K562 (cell line): ENCODE measurements around the gene PI4KA. TPM values are rescaled to one million over a fixed set of nuclear protein-coding genes. Genes with fewer than 3 reads are reported as not detected.

Experiments
- ATAC-seq: fragments of 200-7000 bp; cut with Tn5 transposase; 3 replicates; pipeline ENCODE4 v1.9.1; 2020; ENCODE audit warnings: moderate library complexity
- BruUV-seq: library from RNA; stranded (reverse); fragments of 400-500 nt; replicated peaks from 2 replicates; lab custom pipeline; 2021; lab: Mats Ljungman, UMichigan
- CTCF ChIA-PET: fragments of 300-600 bp; formaldehyde crosslinking; extraction: SDS; loops from one replicate; lab custom pipeline; 2021; ENCODE audit warnings: low intra/inter-chr PET ratio; lab: Yijun Ruan, JAX
- POLR2A ChIA-PET: fragments of 300-600, 350-650 bp; sonication (Branson Sonifier 250); formaldehyde crosslinking; extraction: SDS; loops from one replicate; lab custom pipeline; 2021; ENCODE audit warnings: antibody characterized with exemption, inconsistent platforms; lab: Yijun Ruan, JAX
- DNase-seq, 4 experiments: peaks; one replicate each; pipeline versions ENCODE4 v3.0.0 to v3.0.0-alpha.2; 2011 to 2018; ENCODE audit warnings: low spot score in 3 of 4, mixed read lengths in 3 of 4; ENCODE audit errors: extremely low read depth in 1 of 4
- FAIRE-seq: peaks from 2 replicates; lab custom pipeline; 2011; peaks lifted over from hg19 to GRCh38; lab: Jason Lieb, UNC
- H2AFZ ChIP-seq: 2 replicates; pipeline ENCODE4 v1.6.0; 2011; ENCODE audit warnings: low read depth, low read length, control low read depth, inconsistent platforms
- H3K27ac ChIP-seq: fragments of 200-600 bp; 3 replicates; pipeline ENCODE4 v1.8.0; 2011; ENCODE audit warnings: low read depth, mild to moderate bottlenecking, control low read depth, inconsistent platforms, low read length, moderate library complexity, mixed read lengths; ENCODE audit errors: extremely low read depth
- H3K27me3 ChIP-seq, 2 experiments: fragments of 300-600 bp in 1 of 2; 2 replicates in 1 of 2; 3 replicates in 1 of 2; pipeline versions ENCODE4 v1.6.0 to v1.8.0; 2011; ENCODE audit warnings: inconsistent platforms in 2 of 2, low read length in 2 of 2, mild to moderate bottlenecking in 1 of 2, mixed read lengths in 1 of 2, moderate library complexity in 1 of 2; ENCODE audit not compliant: control insufficient read depth in 2 of 2, insufficient read depth in 2 of 2
- H3K36me3 ChIP-seq: fragments of 300-600 bp; 3 replicates; pipeline ENCODE4 v1.8.0; 2011; ENCODE audit warnings: mild to moderate bottlenecking, low read length, inconsistent platforms; ENCODE audit not compliant: control insufficient read depth, insufficient read depth
- H3K4me1 ChIP-seq, 2 experiments: fragments of 200-600 bp in 1 of 2; replicated peaks in 1 of 2; 2 replicates in 1 of 2; 3 replicates in 1 of 2; pipeline versions ENCODE4 v1.5.1 to v1.8.0; 2011; ENCODE audit warnings: inconsistent platforms in 2 of 2, low read length in 2 of 2, mild to moderate bottlenecking in 1 of 2, mixed read lengths in 1 of 2, moderate library complexity in 1 of 2; ENCODE audit not compliant: control insufficient read depth in 2 of 2, insufficient read depth in 2 of 2
- H3K4me2 ChIP-seq: 2 replicates; pipeline ENCODE4 v1.6.1; 2011; ENCODE audit warnings: low read length, control low read depth, inconsistent platforms, mixed read lengths; ENCODE audit not compliant: insufficient read depth
- H3K4me3 ChIP-seq: fragments of 200-600 bp; sonication (generic), shearing (Covaris generic); 2 replicates; pipeline ENCODE4 v1.5.1; 2016; ENCODE audit warnings: control low read depth, inconsistent platforms
- H3K79me2 ChIP-seq: fragments of 200-600 bp; 3 replicates; pipeline ENCODE4 v1.8.0; 2011; ENCODE audit warnings: low read length, inconsistent platforms; ENCODE audit not compliant: control insufficient read depth, insufficient read depth
- H3K9ac ChIP-seq, 2 experiments: 2 replicates each; pipeline versions ENCODE4 v1.6.0 to v1.6.1; 2011; ENCODE audit warnings: low read depth in 2 of 2, low read length in 2 of 2, control low read depth in 1 of 2, inconsistent platforms in 1 of 2, mild to moderate bottlenecking in 1 of 2, mixed read lengths in 1 of 2; ENCODE audit not compliant: insufficient read depth in 1 of 2
- H3K9me1 ChIP-seq: one replicate; pipeline ENCODE4 v1.6.0; 2011; ENCODE audit warnings: inconsistent platforms, mild to moderate bottlenecking, low read length, moderate library complexity; ENCODE audit not compliant: control insufficient read depth, insufficient read depth
- H3K9me3 ChIP-seq: replicated peaks from 2 replicates; pipeline ENCODE4 v1.5.1; 2011; ENCODE audit warnings: low read depth, low read length, inconsistent platforms; ENCODE audit not compliant: control insufficient read depth, insufficient read depth
- H4K20me1 ChIP-seq: replicated peaks from 2 replicates; pipeline ENCODE4 v1.6.1; 2011; ENCODE audit warnings: low read length, inconsistent platforms, mixed read lengths; ENCODE audit not compliant: control insufficient read depth, insufficient read depth
- CREB3 ChIP-seq: fragments of 450-650 bp; conservative IDR thresholded peaks from 2 replicates; pipeline ENCODE4 v1.6.1; 2016; ENCODE audit warnings: missing genetic modification characterization, low read depth, mild to moderate bottlenecking, missing compliant biosample characterization, moderate library complexity
- CTBP1 ChIP-seq: fragments of 450-650 bp; IDR thresholded peaks from 2 replicates; pipeline ENCODE4 v1.6.1; 2016; ENCODE audit warnings: borderline replicate concordance
- GTF2B ChIP-seq: IDR thresholded peaks from 2 replicates; pipeline ENCODE4 v1.6.1; 2011; ENCODE audit not compliant: insufficient read length; ENCODE audit errors: extremely low read depth
- LEF1 ChIP-seq: fragments of 450-650 bp; IDR thresholded peaks from 2 replicates; pipeline ENCODE4 v1.6.1; 2016; ENCODE audit warnings: mild to moderate bottlenecking
- MEF2A ChIP-seq: IDR thresholded peaks from 2 replicates; pipeline ENCODE4 v1.6.1; 2011; ENCODE audit warnings: low read depth, mild to moderate bottlenecking, low read length, moderate library complexity; ENCODE audit not compliant: control insufficient read depth
- SMAD4 ChIP-seq: fragments of 250-450 bp; sonication (Bioruptor Pico); conservative IDR thresholded peaks from 2 replicates; pipeline ENCODE4 v1.8.0; 2021; ENCODE audit warnings: inconsistent platforms, mild to moderate bottlenecking, moderate library complexity
- SMARCA4 ChIP-seq: fragments of 450-650 bp; IDR thresholded peaks from 2 replicates; pipeline ENCODE4 v1.6.1; 2016
- VEZF1 ChIP-seq: fragments of 200-800 bp; sonication (Bioruptor generic); IDR thresholded peaks from 2 replicates; pipeline ENCODE4 v1.6.1; 2017; ENCODE audit warnings: missing genetic modification characterization, missing compliant biosample characterization
- ZNF277 ChIP-seq: fragments of 250-450 bp; sonication (Bioruptor Pico); IDR thresholded peaks from 2 replicates; pipeline ENCODE4 v1.8.0; 2022; ENCODE audit warnings: inconsistent platforms, mild to moderate bottlenecking, moderate library complexity, borderline replicate concordance
- ZNF41 ChIP-seq: fragments of 250-450 bp; sonication (Bioruptor Pico); conservative IDR thresholded peaks from 2 replicates; pipeline ENCODE4 v1.4.0; 2020; ENCODE audit warnings: mild to moderate bottlenecking
- ZNF444 ChIP-seq: fragments of 250-450 bp; sonication (Bioruptor Pico); IDR thresholded peaks from 2 replicates; pipeline ENCODE4 v1.4.0; 2020; ENCODE audit warnings: mild to moderate bottlenecking, moderate library complexity
- ZNF785 ChIP-seq: fragments of 250-450 bp; sonication (Bioruptor Pico); IDR thresholded peaks from 2 replicates; pipeline ENCODE4 v1.4.0; 2020; ENCODE audit warnings: mild to moderate bottlenecking
- WGBS: fragments of 100-300 bp; shearing (Covaris generic); methylation state at CpG from one replicate; pipeline ENCODE4 v1.1.6; 2016; ENCODE audit warnings: low coverage, mixed read lengths; ENCODE audit not compliant: insufficient coverage; ENCODE audit errors: missing lambda C conversion rate; 5-methylcytosine and 5-hydroxymethylcytosine counted together
- in situ Hi-C: fragments of 300-500 bp; cut with MboI; formaldehyde crosslinking; loops from 4 replicates; pipeline ENCODE4 v1.15.0; 2018; ENCODE audit warnings: inconsistent platforms, mixed read lengths
- intact Hi-C: fragments of 100-400 bp; cut with micrococcal nuclease; formaldehyde crosslinking; loops from 2 replicates; pipeline ENCODE4 v1.14.2; 2022
- polyA plus RNA-seq, 8 experiments: library from polyadenylated mRNA; depleted of rRNA in 4 of 8; stranded (reverse) in 5 of 8; unstranded in 3 of 8; fragments of >200 nt; fragmentation: Nextera tagmentation in 2 of 8; fragmentation: Illumina TruSeq in 1 of 8; extraction: Ambion mirVana in 2 of 8; extraction: Trizol in 1 of 8; gene quantifications; 2 replicates each; pipeline versions ENCODE4 v1.2.1 to v1.2.3, GENCODE V29; 2011 to 2014; ENCODE audit warnings: inconsistent platforms in 1 of 8, missing spikeins in 1 of 8
- total RNA-seq, 7 experiments: library from RNA; depleted of rRNA in 6 of 7; stranded (reverse); fragments of >200 nt in 6 of 7; fragmentation: Illumina TruSeq in 2 of 7; extraction: Trizol in 2 of 7; gene quantifications; 2 replicates each; pipeline versions ENCODE4 v1.2.1 to v1.2.3, GENCODE V29; 2011 to 2021; ENCODE audit warnings: low replicate concordance in 1 of 7

The PI4KA gene
- total and polyA plus RNA-seq, 9 of the 15 experiments (the other 6 are each of a cell fraction or from before 2014, with no cell fraction given), result 7.3 to 187 (median 84.7) TPM

GRCh38 chr22:20863366-20863765, 4.8 kb upstream of the PI4KA start:
- 65% methylated on average over 4 of the region's 4 CpGs for WGBS
- in situ Hi-C loops, result no loop called here
- TF ChIP-seq CREB3 (tag), result no peak
- no peak for TF ChIP-seq SMAD4 (CRISPR knock-in tag)
- no peak for TF ChIP-seq ZNF444 (CRISPR knock-in tag)
- TF ChIP-seq GTF2B, result no peak
- no peak for TF ChIP-seq VEZF1 (CRISPR knock-in tag)
- TF ChIP-seq LEF1, result no peak
- TF ChIP-seq MEF2A, result no peak
- no peak for TF ChIP-seq ZNF785
- TF ChIP-seq ZNF41 (CRISPR knock-in tag), result no peak
- no peak for TF ChIP-seq SMARCA4
- TF ChIP-seq CTBP1, result no peak
- TF ChIP-seq ZNF277 (CRISPR knock-in tag), result no peak

More at GRCh38 chr22:20863366-20863765, 4.8 kb upstream of the PI4KA start:
- Histone ChIP-seq H3K9ac (peak overlapping the region; percentile 0 to 62; a peak in 2 of 4 replicates), H2AFZ (no peak overlapping the region), H3K79me2 (peaks cover 74% of the 10 kb centered on the region), H3K4me1 (peaks cover 67 to 80% of the 10 kb centered on the region in 2 experiments), H3K9me3 (no peaks in the 10 kb centered on the region), H3K9me1 (peaks cover 12% of the 10 kb centered on the region), H3K27ac (peak overlapping the region; percentile 2; the same call in 1 of the 3 replicates), H3K4me2 (no peak overlapping the region; the same call in 1 of the 2 replicates), H3K27me3 (no peaks in the 10 kb centered on the region), H4K20me1 (0 out of 2 replicates have a peak, but pooled peaks cover 5% of the 10 kb centered on the region), H3K36me3 (peaks cover 50% of the 10 kb centered on the region; the same call in 2 of the 3 replicates), H3K4me3 (no peak overlapping the region)
- FAIRE-seq (no peak), DNase-seq (peak in 2 of 4 experiments; percentile 61 to 67), ATAC-seq (no peak)
- CTCF ChIA-PET, result no interaction called here
- POLR2A ChIA-PET, result interaction anchor here (0.9 to 11.8 kb wide), 8 partner anchors 9 to 60 kb away, joined by 3 to 172 read pairs (median 7); partner anchors contain the start of gene CRKL
- no TSS peak for BruUV-seq
- intact Hi-C loops, result no loop called here
